ENCODE measurements around the gene CFAP206.

Gene CFAP206

DNA sequence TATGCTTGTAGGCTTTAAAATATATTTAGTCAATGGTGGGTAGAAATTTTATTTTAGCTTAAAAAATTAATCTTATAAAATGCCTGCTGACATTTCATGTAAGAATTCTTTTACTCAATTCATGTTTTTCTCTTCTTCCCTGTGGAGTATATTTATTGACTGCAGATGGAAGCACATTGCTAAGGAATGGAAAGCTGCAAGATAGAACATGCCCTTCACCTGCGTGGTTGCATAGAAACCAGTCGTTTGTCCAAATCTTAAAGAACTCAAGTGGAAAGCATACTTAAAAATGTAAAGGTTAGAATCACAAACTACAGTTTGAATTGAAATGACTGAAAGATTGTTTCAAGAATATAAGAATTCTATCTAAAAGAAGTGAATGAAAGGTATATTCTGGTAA lies 32.5 kb upstream of the CFAP206 start:
- no peak overlapping the region for H3K4me3 ChIP-seq (ENCODE audit: low read depth, low read length)
- no peak for DNase-seq (ENCODE audit: low read depth)
- TF ChIP-seq MYC (IDR thresholded peaks at IDR 0.05; ENCODE audit: low read depth, low read length): no peak
- TF ChIP-seq, protein P1, sequence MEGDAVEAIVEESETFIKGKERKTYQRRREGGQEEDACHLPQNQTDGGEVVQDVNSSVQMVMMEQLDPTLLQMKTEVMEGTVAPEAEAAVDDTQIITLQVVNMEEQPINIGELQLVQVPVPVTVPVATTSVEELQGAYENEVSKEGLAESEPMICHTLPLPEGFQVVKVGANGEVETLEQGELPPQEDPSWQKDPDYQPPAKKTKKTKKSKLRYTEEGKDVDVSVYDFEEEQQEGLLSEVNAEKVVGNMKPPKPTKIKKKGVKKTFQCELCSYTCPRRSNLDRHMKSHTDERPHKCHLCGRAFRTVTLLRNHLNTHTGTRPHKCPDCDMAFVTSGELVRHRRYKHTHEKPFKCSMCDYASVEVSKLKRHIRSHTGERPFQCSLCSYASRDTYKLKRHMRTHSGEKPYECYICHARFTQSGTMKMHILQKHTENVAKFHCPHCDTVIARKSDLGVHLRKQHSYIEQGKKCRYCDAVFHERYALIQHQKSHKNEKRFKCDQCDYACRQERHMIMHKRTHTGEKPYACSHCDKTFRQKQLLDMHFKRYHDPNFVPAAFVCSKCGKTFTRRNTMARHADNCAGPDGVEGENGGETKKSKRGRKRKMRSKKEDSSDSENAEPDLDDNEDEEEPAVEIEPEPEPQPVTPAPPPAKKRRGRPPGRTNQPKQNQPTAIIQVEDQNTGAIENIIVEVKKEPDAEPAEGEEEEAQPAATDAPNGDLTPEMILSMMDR (IDR thresholded peaks at IDR 0.05; ENCODE audit: low read depth, low read length): no peak

DNA sequence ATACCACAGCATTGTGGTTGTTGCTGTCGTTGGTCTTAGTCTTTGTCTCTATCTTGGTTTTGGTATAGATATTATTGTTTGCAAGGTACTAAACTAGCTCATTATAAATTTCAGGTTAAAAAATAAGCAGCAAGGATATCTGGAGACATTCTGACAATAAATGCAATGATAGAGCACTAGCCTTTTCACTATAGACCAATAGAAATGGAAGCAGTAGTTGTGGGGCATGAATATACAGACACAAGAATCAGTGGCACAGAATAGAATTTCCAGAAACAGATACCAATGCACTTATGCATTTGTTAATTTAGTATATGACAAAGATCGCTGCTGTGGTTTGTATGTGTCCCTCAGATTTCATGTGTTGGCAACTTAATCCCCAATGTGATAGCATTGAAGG lies 31.1 kb upstream of the CFAP206 start:
- no peak for DNase-seq (ENCODE audit: low read depth)
- TF ChIP-seq MYC (IDR thresholded peaks at IDR 0.05; ENCODE audit: low read depth, low read length) (no peak), POLR2A (IDR thresholded peaks at IDR 0.05; ENCODE audit: extremely low read depth, insufficient read length) (no peak)
- TF ChIP-seq, protein P2, sequence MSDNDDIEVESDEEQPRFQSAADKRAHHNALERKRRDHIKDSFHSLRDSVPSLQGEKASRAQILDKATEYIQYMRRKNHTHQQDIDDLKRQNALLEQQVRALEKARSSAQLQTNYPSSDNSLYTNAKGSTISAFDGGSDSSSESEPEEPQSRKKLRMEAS (IDR thresholded peaks at IDR 0.05; ENCODE audit: low read depth, low read length): no peak
- TF ChIP-seq, protein P1 (IDR thresholded peaks at IDR 0.05; ENCODE audit: low read depth, low read length): no peak
- H3K4me3 ChIP-seq (ENCODE audit: low read depth, low read length): no peak overlapping the region

DNA sequence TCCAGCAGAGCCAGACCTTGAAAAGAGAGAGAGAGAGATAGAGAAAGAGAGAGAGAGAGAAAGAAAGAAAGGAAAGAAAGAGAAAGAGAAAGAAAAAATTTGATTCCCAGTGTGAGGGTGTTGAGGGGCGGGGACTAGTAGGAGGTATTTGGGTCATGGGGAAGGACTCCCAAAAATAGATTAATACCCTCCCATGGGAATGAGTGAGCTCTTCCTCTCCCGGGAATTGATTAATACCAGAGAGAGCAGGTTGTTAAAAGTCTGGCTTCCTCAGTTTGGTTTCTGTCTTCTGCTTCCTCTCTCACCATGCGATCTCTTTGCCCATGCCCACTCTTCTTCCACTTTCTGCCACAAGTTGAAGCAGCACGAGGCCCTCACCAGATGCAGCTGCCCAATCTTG lies 28.8 kb upstream of the CFAP206 start:
- peak; percentile 30 for DNase-seq (ENCODE audit: low read depth)
- TF ChIP-seq POLR2A (IDR thresholded peaks at IDR 0.05; ENCODE audit: extremely low read depth, insufficient read length): no peak
- no peak for TF ChIP-seq MYC (IDR thresholded peaks at IDR 0.05; ENCODE audit: low read depth, low read length)
- TF ChIP-seq, protein P1 (IDR thresholded peaks at IDR 0.05; ENCODE audit: low read depth, low read length): no peak
- TF ChIP-seq, protein P2 (IDR thresholded peaks at IDR 0.05; ENCODE audit: low read depth, low read length): no peak
- no peak overlapping the region for H3K4me3 ChIP-seq (ENCODE audit: low read depth, low read length)

DNA sequence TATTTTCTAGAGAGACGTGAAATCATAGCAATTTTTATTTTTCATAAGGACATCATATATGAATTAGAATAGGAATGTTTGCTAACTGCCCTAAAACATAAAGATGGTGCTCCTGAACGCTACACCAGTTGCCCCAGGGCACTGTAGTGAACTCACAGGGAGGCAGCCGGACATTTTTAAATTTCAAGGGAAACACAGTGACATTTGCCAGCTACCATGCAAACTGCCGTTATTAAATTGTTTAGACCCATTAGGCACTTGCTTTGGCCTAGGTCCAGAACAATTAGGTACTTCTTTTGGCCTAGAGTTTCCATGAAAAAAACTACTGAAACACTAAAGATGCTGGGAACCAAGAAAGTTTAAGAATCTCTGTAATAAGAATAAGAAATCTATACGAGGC lies 24.9 kb upstream of the CFAP206 start:
- TF ChIP-seq, protein P1 (IDR thresholded peaks at IDR 0.05; ENCODE audit: low read depth, low read length): no peak
- TF ChIP-seq MYC (IDR thresholded peaks at IDR 0.05; ENCODE audit: low read depth, low read length) (no peak), POLR2A (IDR thresholded peaks at IDR 0.05; ENCODE audit: extremely low read depth, insufficient read length) (no peak)
- no peak for DNase-seq (ENCODE audit: low read depth)

GRCh38 chr6:87384038-87384437 lies 23.7 kb upstream of the CFAP206 start:
- TF ChIP-seq, protein P1 (IDR thresholded peaks at IDR 0.05; ENCODE audit: low read depth, low read length): no peak
- TF ChIP-seq, protein P2 (IDR thresholded peaks at IDR 0.05; ENCODE audit: low read depth, low read length): no peak
- no peak for TF ChIP-seq POLR2A (IDR thresholded peaks at IDR 0.05; ENCODE audit: extremely low read depth, insufficient read length)
- no peak for TF ChIP-seq MYC (IDR thresholded peaks at IDR 0.05; ENCODE audit: low read depth, low read length)
- H3K4me3 ChIP-seq (ENCODE audit: low read depth, low read length): no peak overlapping the region
- no peak for DNase-seq (ENCODE audit: low read depth)

More for the DNA sequence above, 24.9 kb upstream of the CFAP206 start:
- no peak overlapping the region for H3K4me3 ChIP-seq (ENCODE audit: low read depth, low read length)

DNA sequence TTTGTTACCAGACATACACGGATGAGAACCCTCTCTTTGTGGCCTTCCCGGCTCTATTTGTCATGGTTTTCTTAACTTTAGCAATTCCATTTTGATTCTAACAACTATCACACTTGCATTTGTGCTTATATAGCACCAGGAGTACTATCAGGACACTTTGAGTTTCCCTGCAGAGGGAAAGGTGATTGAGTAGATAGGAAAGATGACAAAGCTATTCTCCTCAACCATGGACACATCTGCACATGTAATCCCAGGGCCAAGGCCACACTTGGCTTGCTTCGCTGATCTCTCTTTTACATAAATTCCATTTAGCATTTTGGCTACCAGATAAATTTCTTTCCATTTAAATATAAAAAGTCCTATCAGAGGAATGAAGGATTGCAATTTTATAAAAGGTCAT lies 23.3 kb upstream of the CFAP206 start:
- no peak overlapping the region for H3K4me3 ChIP-seq (ENCODE audit: low read depth, low read length)
- DNase-seq (ENCODE audit: low read depth): no peak
- TF ChIP-seq POLR2A (IDR thresholded peaks at IDR 0.05; ENCODE audit: extremely low read depth, insufficient read length) (no peak), MYC (IDR thresholded peaks at IDR 0.05; ENCODE audit: low read depth, low read length) (no peak)
- TF ChIP-seq, protein P2 (IDR thresholded peaks at IDR 0.05; ENCODE audit: low read depth, low read length): no peak
- TF ChIP-seq, protein P1 (IDR thresholded peaks at IDR 0.05; ENCODE audit: low read depth, low read length): no peak
